Effector memory CD8-positive, alpha-beta T cell (primary cell): ENCODE measurements around the gene NRTN.
"Not testable (repeated sequence)": the region's sequence is repeated elsewhere in the genome, so short reads cannot be mapped to it uniquely, and the experiment has no call there.

ENCODE experiments used
- ATAC-seq: fragments of 150-1000 bp; cut with Tn5 transposase; replicated peaks from 2 replicates; pipeline ENCODE4 v1.10.0; 2021; ENCODE audit warnings: mild to moderate bottlenecking, moderate library complexity
- DNase-seq, 3 experiments: peaks; one replicate each; pipeline ENCODE4 v3.0.0; 2021
- H3K27ac Mint-ChIP-seq, 2 donors: one replicate each; pipeline ENCODE4 v1.8.0; 2022; ENCODE audit warnings: mild to moderate bottlenecking in 2 of 2, mixed read lengths in 2 of 2, moderate library complexity in 2 of 2
- H3K27me3 Mint-ChIP-seq, 2 donors: one replicate each; pipeline ENCODE4 v1.8.0; 2022; ENCODE audit warnings: mixed read lengths in 2 of 2
- H3K36me3 Mint-ChIP-seq: one replicate; pipeline ENCODE4 v1.8.0; 2022; ENCODE audit warnings: mild to moderate bottlenecking, moderate library complexity, mixed read lengths; ENCODE audit not compliant: insufficient read depth
- H3K4me1 Mint-ChIP-seq, 2 donors: one replicate each; pipeline ENCODE4 v1.8.0; 2022; ENCODE audit warnings: low read depth in 2 of 2, mixed read lengths in 2 of 2
- H3K4me3 Mint-ChIP-seq, 2 donors: one replicate each; pipeline ENCODE4 v1.8.0; 2022; ENCODE audit warnings: mild to moderate bottlenecking in 2 of 2, mixed read lengths in 2 of 2, moderate library complexity in 2 of 2
- H3K9me3 Mint-ChIP-seq, 2 donors: one replicate each; pipeline ENCODE4 v1.8.0; 2022; ENCODE audit warnings: mixed read lengths in 2 of 2

NRTN gene

DNA sequence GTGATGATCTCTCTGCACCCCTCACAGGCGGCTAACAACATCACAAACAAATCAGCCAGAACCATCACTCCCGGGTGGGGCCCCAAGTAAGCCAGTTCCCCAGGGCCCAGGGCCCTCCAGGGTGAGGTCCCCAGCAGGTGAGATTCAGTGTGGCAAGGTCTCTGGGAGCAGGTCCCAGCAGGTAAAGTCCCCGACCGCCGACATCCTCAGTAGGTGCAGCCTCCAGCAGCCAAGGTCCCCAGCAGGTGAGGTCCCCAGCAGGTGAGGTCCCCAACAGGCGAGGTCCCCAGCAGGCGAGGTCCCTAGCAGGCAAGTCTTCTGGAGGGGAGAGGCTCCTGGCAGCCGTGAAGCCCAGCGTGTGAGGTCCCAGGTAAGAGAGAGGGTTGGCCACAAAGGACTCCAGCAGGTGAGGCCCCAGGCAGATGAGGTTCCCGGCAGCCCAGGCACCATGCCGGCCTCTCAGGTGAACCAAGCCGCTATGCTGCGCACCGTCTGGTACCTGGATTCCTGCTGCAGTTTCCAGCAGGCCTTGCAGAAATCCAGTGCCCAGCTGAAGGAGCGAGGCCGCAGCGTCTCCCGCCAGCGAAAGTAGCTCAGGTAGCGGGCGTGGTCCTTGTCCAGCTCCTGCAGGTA is 38.5 kb downstream of the NRTN start:
- H3K27ac Mint-ChIP-seq, result no peak overlapping the region
- DNase-seq, result no peak
- peaks cover 2 to 21% of the 10 kb centered on the region in 2 donors for H3K27me3 Mint-ChIP-seq
- H3K4me3 Mint-ChIP-seq, result no peak overlapping the region
- ATAC-seq, result no peak
- H3K9me3 Mint-ChIP-seq, result no peaks in the 10 kb centered on the region
- peaks cover 0 to 3% of the 10 kb centered on the region in 2 donors for H3K4me1 Mint-ChIP-seq
- H3K36me3 Mint-ChIP-seq, result no peaks in the 10 kb centered on the region

DNA sequence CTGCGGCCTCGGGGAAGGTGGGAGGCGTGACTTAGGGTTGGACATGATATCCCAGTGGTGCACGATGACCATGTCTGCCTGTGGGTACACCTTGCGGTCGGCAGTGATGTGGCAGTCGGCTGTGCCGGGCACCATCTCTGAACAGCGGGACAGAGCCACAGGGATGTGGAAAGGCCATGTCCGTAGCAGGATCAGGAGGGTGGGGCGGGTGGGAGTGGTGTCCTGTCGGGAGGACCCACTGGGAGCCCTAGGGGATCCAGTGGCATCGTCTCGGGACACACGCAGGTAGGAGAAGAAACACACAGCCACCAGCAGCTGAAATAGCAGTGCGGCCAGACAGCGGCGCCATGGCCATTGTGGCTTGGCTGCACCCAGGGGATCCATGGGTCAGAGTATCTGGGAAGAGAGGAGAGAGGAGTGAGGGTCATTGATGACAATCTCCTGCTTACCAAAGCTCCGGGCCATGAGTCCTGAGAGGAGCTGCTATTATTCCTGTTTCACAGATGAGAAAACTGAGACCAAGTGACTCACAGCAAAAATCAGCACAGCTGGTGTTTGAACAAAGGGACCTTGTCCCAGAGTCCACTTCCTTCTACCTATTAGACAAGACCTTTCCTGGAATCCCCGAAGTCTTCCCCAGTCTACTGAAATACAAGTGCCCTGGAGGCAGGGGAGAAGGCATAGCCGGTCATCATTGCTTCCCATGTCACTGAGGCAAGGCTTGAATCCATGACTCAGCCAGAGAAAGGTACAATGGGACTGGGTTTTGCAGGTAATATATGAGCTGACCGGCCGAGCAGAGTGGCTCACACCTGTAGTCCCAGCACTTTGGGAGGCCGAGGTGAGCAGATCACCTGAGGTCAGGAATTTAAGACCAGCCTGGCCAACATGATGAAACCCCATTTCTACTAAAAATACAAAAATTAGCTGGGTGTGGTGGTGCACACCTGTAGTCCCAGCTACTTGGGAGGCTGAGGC is 39.9 kb downstream of the NRTN start:
- DNase-seq, result no peak
- no peak for ATAC-seq
- peaks cover 0 to 16% of the 10 kb centered on the region in 2 donors for H3K27me3 Mint-ChIP-seq
- H3K27ac Mint-ChIP-seq, result no peak overlapping the region
- no peaks in the 10 kb centered on the region for H3K36me3 Mint-ChIP-seq
- no peaks in the 10 kb centered on the region for H3K9me3 Mint-ChIP-seq
- peaks cover 0 to under 1% of the 10 kb centered on the region in 2 donors for H3K4me1 Mint-ChIP-seq
- H3K4me3 Mint-ChIP-seq, result no peak overlapping the region

- not testable (repeated sequence) for H3K27ac Mint-ChIP-seq, H3K9me3 Mint-ChIP-seq, H3K36me3 Mint-ChIP-seq, H3K4me1 Mint-ChIP-seq, H3K4me3 Mint-ChIP-seq, ATAC-seq, DNase-seq
- H3K27me3 Mint-ChIP-seq, result peaks cover 0 to 21% of the 10 kb centered on the region in 2 donors
Measured at GRCh38 chr19:5847846-5848245, 43.0 kb downstream of the NRTN start.

GRCh38 chr19:5848621-5849020 is 43.8 kb downstream of the NRTN start:
- not testable (repeated sequence) for ATAC-seq, H3K4me3 Mint-ChIP-seq

GRCh38 chr19:5850189-5850588 is 45.3 kb downstream of the NRTN start:
- H3K27me3 Mint-ChIP-seq, result peaks cover 9 to 18% of the 10 kb centered on the region in 2 donors
- no peaks in the 10 kb centered on the region for H3K4me1 Mint-ChIP-seq
- DNase-seq (no peak), ATAC-seq (no peak)
- no peak overlapping the region for H3K4me3 Mint-ChIP-seq
- H3K36me3 Mint-ChIP-seq, result no peaks in the 10 kb centered on the region
- H3K27ac Mint-ChIP-seq, result no peak overlapping the region
- no peaks in the 10 kb centered on the region for H3K9me3 Mint-ChIP-seq

More at GRCh38 chr19:5848621-5849020, 43.8 kb downstream of the NRTN start:
- H3K9me3 Mint-ChIP-seq, DNase-seq, H3K4me1 Mint-ChIP-seq, H3K36me3 Mint-ChIP-seq, H3K27ac Mint-ChIP-seq: not testable (repeated sequence)
- H3K27me3 Mint-ChIP-seq, result peaks cover 3 to 21% of the 10 kb centered on the region in 2 donors

- Mint-ChIP-seq H3K9me3 (no peaks in the 10 kb centered on the region), H3K4me1 (no peaks in the 10 kb centered on the region)
Measured at GRCh38 chr19:5850743-5851293, 46.0 kb downstream of the NRTN start.

GRCh38 chr19:5851302-5851701 is 46.4 kb downstream of the NRTN start, which contains the start of gene FUT3:
Gene FUT3, minus strand, starts transcription at chr19:5851449.
- ATAC-seq, result no peak
- H3K4me1 Mint-ChIP-seq, result no peaks in the 10 kb centered on the region
- no peaks in the 10 kb centered on the region for H3K36me3 Mint-ChIP-seq

More at GRCh38 chr19:5850743-5851293, 46.0 kb downstream of the NRTN start:
- DNase-seq, result no peak
- ATAC-seq, result no peak
- Mint-ChIP-seq H3K36me3 (no peaks in the 10 kb centered on the region), H3K27ac (no peak overlapping the region), H3K4me3 (no peak overlapping the region), H3K27me3 (peaks cover 9 to 18% of the 10 kb centered on the region in 2 donors)

GRCh38 chr19:5854121-5854520 is 49.3 kb downstream of the NRTN start:
- not testable (repeated sequence) for ATAC-seq, H3K9me3 Mint-ChIP-seq, H3K4me3 Mint-ChIP-seq, DNase-seq, H3K4me1 Mint-ChIP-seq, H3K27ac Mint-ChIP-seq, H3K36me3 Mint-ChIP-seq
- H3K27me3 Mint-ChIP-seq, result peaks cover 9 to 18% of the 10 kb centered on the region in 2 donors

More at GRCh38 chr19:5851302-5851701, 46.4 kb downstream of the NRTN start, which contains the start of gene FUT3:
- DNase-seq, result no peak
- Mint-ChIP-seq H3K4me3 (no peak within 1 kb of the TSS), H3K9me3 (no peaks in the 10 kb centered on the region), H3K27me3 (peaks cover 9 to 18% of the 10 kb centered on the region in 2 donors), H3K27ac (no peak within 1 kb of the TSS)

GRCh38 chr19:5855151-5855550 is 50.3 kb downstream of the NRTN start:
- peaks cover 13 to 24% of the 10 kb centered on the region in 2 donors for H3K27me3 Mint-ChIP-seq
- not testable (repeated sequence) for H3K4me3 Mint-ChIP-seq, DNase-seq, ATAC-seq, H3K9me3 Mint-ChIP-seq, H3K36me3 Mint-ChIP-seq, H3K27ac Mint-ChIP-seq, H3K4me1 Mint-ChIP-seq

DNA sequence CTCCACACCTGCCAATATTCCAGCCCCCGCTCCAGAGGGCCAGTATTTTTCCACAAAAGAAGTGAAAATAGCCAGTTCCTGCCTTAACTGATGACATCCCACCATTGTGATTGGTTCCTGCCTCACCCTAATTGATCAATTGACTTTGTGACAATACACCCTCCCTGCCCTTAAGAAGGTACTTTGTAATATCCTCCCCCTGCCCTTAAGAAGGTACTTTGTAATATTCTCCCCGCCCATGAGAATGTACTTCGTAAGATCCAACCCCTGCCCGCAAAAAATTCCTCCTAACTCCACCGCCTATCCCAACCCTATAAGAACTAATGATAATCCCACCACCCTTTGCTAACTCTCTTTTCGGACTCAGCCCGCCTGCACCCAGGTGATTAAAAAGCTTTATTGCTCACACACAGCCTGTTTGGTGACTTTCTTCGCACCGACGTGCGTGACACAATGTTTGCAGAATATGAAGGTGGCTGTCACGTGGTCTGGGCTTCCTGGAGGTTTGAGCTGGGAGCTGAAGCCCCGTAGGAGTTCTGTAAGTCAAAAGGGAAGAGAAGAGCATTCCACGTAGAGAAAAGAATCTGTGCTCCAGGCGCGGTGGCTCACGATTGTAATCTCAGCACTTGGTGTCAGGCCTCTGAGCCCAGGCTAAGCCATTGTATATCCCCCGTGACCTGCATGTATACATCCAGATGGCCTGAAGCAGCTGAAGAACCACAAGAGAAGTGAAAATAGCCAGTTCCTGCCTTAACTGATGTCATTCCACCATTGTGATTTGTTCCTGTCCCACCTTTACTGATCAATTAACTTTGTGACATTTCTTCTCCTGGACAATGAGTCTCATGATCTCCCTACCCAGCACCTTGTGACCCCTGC is 52.6 kb downstream of the NRTN start:
- H3K27me3 Mint-ChIP-seq, result peaks cover 22 to 37% of the 10 kb centered on the region in 2 donors
- H3K36me3 Mint-ChIP-seq, result peaks cover 4% of the 10 kb centered on the region
- no peaks in the 10 kb centered on the region for H3K9me3 Mint-ChIP-seq
- no peak overlapping the region for H3K27ac Mint-ChIP-seq
- peaks cover 0 to 1% of the 10 kb centered on the region in 2 donors for H3K4me1 Mint-ChIP-seq
- H3K4me3 Mint-ChIP-seq, result no peak overlapping the region
- no peak for DNase-seq
- no peak for ATAC-seq

GRCh38 chr19:5863030-5863665 is 58.3 kb downstream of the NRTN start:
- ATAC-seq, result no peak
- no peak for DNase-seq
- Mint-ChIP-seq H3K36me3 (peaks cover 7% of the 10 kb centered on the region), H3K27ac (no peak overlapping the region), H3K9me3 (no peaks in the 10 kb centered on the region), H3K4me3 (no peak overlapping the region), H3K27me3 (peaks cover 29 to 67% of the 10 kb centered on the region in 2 donors), H3K4me1 (peaks cover 0 to 1% of the 10 kb centered on the region in 2 donors)

- Mint-ChIP-seq H3K27ac (peak overlapping the region in 1 of 2 donors; percentile 60), H3K4me3 (no peak overlapping the region), H3K4me1 (peaks cover 0 to 1% of the 10 kb centered on the region in 2 donors), H3K36me3 (peaks cover 8% of the 10 kb centered on the region), H3K9me3 (no peaks in the 10 kb centered on the region), H3K27me3 (peaks cover 30 to 69% of the 10 kb centered on the region in 2 donors)
- no peak for ATAC-seq
- DNase-seq, result no peak
Measured at GRCh38 chr19:5864013-5864720, 59.3 kb downstream of the NRTN start.
